TTC549 (cell line): ENCODE data around the gene METTL6.
"Not testable (repeated sequence)": the region's sequence is repeated elsewhere in the genome, so short reads cannot be mapped to it uniquely, and the experiment has no call there.

Experiments used
- FAIRE-seq: peaks from 2 replicates; lab custom pipeline; 2012; peaks lifted over from hg19 to GRCh38; lab: Jason Lieb, UNC

The METTL6 gene

GRCh38 chr3:15364078-15364477 lies 63.3 kb downstream of the METTL6 start:
- FAIRE-seq = not testable (repeated sequence)

GRCh38 chr3:15361494-15362214 lies 65.7 kb downstream of the METTL6 start:
- FAIRE-seq = no peak

- FAIRE-seq = no peak
These were observed 66.4 kb downstream of the METTL6 start for GRCh38 chr3:15360788-15361493.
